ENCODE data around the gene SMCO2. TPM values are rescaled to one million over a fixed set of nuclear protein-coding genes. Genes with fewer than 3 reads are reported as not detected.

Gene SMCO2
- 0.13 to 0.50 TPM (median 0.24 TPM) in 5 replicates for total RNA-seq (2022; extraction: Qiagen RNA extraction; ENCODE audit: low read depth)

DNA sequence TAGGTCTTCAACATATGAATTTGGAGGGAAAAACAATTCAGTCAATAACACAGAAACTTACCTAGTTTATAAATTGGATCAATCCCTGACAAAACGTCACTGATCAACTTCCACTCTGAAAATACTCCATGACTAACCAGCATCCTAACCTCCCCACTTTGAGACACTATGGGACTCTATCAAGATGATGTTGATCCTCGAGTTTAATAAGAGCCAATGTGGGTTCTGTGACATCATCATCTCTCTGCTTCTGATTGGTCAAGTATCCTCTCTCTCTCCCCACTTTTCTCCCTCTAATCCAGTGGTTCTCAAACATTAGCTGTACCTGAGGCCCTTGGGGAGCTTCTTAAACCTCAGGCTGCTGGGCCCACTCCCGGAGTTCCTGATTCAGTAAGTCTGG is at the start of gene SMCO2:
Gene SMCO2, plus strand, starts transcription at position 301 of the 400 bp plus-strand sequence. CDS start 23,896 bp downstream, outside the sequence.

DNA sequence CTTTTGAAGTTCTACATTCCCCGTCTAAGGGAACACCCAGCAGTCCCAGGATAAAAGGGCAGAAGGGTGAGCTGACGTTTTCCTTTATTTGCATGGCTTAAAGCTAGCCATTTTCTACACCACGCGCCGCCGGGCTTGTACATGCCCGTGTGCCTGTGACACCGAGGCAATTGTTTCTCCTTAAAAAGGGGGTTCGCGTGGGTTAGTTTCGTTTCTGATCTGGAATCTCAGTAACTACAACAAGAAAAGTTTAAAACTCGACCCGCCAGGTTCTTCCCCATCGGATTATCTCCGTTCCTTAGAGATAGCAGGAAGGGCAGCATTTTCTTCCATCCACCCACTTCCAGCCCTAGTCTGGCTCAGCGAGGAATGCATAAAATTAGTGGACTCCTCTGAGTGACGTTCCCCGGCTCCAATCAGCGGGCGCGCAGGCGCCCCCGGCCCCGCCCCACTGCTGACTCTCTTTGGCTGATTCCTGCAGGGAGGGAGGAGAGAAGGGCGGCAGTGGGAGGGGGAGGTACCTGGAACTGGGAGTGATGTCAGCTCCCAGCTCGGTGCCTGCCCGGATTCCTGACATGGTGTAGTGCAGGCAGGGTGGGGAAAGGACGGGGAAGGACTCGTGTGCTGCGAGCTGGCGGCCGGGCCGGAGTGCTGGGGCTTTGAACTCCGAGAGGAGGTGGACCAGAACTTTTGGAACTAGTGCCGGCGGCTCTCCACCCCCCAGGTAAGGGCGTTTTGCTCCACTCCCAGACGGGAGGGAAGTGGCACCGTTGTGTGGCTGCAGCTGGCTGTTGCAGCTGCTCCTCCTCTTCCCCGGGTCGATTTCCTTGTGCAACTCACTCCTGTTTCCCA is 77.3 kb downstream of the SMCO2 start, which contains the start of gene PPFIBP1:
Gene PPFIBP1, plus strand, starts transcription at position 565 of the 852 bp plus-strand sequence. CDS start 109,191 bp downstream, outside the sequence.

Other genes with a start within 250 kb of the SMCO2 start
- 10.7 to 18.9 TPM (median 12.4 TPM) in 5 replicates for gene STK38L, start 202.4 kb upstream of the SMCO2 start, total RNA-seq (2022; extraction: Qiagen RNA extraction; ENCODE audit: low read depth)
- 22.3 to 32.6 TPM (median 26.0 TPM) in 5 replicates for gene BMAL2, start 113.9 kb upstream of the SMCO2 start, total RNA-seq (2022; extraction: Qiagen RNA extraction; ENCODE audit: low read depth)
- gene PPFIBP1, start 77.5 kb downstream of the SMCO2 start, total RNA-seq (2022; extraction: Qiagen RNA extraction; ENCODE audit: low read depth) = 19.1 to 41.8 TPM (median 28.8 TPM) in 5 replicates
- gene REP15, start 249.7 kb downstream of the SMCO2 start, total RNA-seq (2022; extraction: Qiagen RNA extraction; ENCODE audit: low read depth) = 0.28 to 0.97 TPM (median 0.48 TPM) in 5 replicates